ENCODE data around the gene TAS1R2.
"Not testable (repeated sequence)": the region's sequence is repeated elsewhere in the genome, so short reads cannot be mapped to it uniquely, and the experiment has no call there.

The TAS1R2 gene

DNA sequence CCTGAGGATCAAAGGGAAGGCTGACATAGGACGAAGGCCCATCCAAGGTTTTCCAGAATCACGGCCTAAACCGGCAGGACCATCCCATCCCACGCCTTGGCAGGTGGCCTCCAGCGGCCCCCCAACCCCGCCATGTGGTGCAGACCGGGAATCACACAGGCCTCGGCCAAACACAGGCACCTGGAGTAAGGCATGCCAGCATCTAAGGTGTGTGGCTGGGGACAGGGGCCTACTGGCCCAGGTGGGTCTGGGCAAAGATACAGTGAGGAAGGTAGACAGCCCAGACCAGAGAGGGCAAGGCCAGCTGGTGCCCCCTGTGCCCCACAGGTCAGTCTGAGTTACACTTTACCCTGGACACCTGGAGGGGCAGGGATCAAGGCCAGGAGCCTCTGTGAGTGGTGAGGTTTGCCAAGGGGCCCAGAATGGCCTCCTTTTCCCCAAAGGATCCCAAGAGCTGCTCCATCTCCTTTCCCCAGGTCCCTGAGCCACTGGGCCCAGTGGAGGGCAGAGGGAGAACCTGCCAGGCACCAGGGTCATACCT, 12.7 kb upstream of the TAS1R2 start:
- no peak for TF ChIP-seq JUND (IDR thresholded peaks at IDR 0.05; ENCODE audit: low read depth)
- in situ Hi-C loops (cut with HindIII; ENCODE audit: low pct_unique_long_range_greater_than_20kb, low sequenced_read_pairs), result no loop called here
- no peak for DNase-seq (ENCODE audit: low read depth in 1 of 2, low spot score in 1 of 2)

DNA sequence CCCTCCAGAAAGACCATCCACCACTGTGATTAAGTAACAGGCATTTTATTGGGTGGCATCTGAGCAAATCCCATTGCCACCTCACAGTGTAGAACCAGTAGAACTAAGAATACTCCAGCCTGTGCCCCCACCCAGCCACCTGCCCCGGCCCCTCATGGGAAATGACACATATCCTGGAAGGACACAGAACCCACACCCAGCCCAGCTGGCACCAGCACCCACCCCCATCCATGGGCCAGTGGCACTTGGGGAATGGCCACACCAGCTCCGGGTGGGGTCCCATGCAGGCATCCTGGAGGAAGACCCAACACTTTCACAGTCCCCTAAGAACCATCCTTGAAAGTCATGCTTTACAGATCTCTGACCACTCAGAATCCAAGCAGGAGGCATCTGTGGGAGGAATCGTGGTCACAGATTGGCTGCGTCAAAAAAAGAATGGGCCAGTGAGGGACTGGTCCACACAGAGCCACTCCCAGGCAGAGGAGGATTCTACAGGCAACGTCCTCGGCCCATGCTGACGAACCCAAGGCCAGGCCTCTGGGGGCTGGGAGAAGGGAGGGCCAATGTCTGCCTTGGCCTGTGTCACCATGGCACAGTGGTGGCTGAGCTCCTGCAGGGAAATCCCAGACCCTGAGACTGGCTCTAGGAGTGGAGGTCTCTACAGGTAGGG, 12.1 kb upstream of the TAS1R2 start:
- in situ Hi-C loops (cut with HindIII; ENCODE audit: low pct_unique_long_range_greater_than_20kb, low sequenced_read_pairs), result no loop called here
- TF ChIP-seq JUND (IDR thresholded peaks at IDR 0.05; ENCODE audit: low read depth), result no peak
- no peak for DNase-seq (ENCODE audit: low read depth in 1 of 2, low spot score in 1 of 2)

DNA sequence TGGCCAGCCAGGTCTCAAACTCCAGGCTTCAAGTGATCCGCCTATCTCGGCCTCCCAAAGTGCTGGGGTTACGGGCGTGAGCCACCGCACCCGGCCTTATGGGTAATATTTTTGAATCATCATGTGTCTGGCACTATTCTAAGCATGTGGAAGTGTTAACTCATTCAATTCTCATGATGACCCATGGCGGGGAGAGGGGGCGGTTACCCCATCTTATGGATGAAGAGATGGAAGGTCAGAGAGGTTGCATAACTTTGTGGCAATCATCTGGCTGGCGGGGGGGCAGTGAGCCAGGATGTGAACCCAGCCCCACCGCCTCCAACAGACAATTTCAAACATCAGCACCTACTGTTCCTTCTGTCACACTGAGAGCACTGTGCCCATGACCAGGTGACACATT, 11.5 kb upstream of the TAS1R2 start:
- in situ Hi-C loops (cut with HindIII; ENCODE audit: low pct_unique_long_range_greater_than_20kb, low sequenced_read_pairs), result no loop called here
- no peak for DNase-seq (ENCODE audit: low read depth in 1 of 2, low spot score in 1 of 2)
- no peak for TF ChIP-seq JUND (IDR thresholded peaks at IDR 0.05; ENCODE audit: low read depth)

DNA sequence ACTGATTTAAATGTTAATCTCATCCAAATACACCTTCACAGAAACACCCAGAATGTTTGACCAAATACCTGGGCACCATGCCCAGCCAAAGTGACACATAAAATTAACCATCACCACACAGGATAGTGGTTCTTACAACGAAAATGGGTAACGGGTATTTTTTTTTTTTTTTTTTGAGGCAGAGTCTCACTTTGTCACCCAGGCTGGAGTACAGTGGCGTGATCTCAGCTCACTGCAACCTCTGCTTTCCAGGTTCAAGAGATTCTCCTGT, 11.1 kb upstream of the TAS1R2 start:
- DNase-seq (ENCODE audit: low read depth in 1 of 2, low spot score in 1 of 2); in situ Hi-C loops (cut with HindIII; ENCODE audit: low pct_unique_long_range_greater_than_20kb, low sequenced_read_pairs): not testable (repeated sequence)

DNA sequence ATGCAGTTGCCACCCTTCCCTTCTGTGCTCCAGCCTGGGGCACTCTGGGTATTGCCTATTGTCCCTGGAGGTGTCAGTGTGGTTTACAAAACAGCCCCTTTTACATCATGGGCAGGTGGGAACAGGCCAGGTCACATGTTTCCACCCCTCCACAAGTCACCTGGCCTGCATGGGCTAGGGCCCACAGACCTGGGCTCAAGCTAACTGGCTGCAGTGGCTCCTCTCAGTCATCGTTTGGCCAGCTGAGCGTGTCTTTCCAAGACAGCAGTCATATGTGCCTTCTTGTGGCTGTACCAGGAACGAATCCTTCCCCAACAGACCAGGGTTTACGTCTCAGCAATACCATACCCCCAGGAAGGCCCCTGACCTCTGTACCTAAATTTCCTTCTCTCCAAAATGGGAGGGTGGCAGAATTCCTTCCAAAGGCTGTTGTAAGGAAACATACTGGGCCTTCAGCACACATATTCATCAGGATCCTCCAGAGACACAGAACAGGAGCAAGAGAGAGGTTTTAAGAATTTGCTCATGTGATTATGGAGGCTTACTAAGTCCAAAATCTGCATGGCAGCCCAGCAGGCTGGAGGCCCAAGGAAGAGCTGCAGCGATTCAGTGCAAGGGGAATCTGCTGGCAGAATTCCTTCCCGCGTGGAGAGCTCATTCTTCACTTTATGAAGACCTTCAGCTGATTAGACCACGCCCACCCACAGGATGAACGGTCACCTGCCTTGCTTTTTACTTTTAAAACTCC, 10.6 kb upstream of the TAS1R2 start:
- TF ChIP-seq JUND (IDR thresholded peaks at IDR 0.05; ENCODE audit: low read depth), result no peak
- in situ Hi-C loops (cut with HindIII; ENCODE audit: low pct_unique_long_range_greater_than_20kb, low sequenced_read_pairs), result no loop called here
- no peak for DNase-seq (ENCODE audit: low read depth in 1 of 2, low spot score in 1 of 2)

DNA sequence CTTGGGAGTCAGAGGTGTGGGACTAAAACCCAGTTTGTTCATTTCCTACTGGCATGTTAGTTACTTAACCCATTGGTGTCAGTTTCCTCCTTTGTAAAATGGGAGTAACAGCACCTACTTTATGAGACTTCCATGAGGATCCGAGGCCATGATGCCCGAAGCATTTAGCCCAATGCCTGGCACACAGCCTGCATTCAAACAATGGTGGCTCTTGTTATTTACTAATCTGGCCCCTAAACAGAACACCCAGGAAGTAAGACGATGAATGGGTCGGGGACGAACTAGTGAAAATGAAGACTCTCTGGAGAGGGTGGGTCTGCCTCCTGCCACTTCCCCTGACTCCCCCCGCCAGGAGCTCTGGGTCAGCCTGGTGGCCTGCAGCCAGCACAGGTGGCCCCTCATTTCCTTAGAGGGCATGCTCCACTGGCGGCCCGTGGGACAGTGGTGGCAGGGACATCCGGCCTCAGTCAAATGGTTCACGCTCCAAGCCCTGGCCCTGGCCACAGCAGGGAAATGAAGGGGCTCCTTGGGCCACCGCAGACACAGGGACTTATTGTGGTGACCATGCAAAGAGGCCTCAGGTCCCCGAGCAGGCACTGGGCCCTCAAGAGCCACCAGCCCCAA, 9.5 kb upstream of the TAS1R2 start:
- no peak for DNase-seq (ENCODE audit: low read depth in 1 of 2, low spot score in 1 of 2)
- in situ Hi-C loops (cut with HindIII; ENCODE audit: low pct_unique_long_range_greater_than_20kb, low sequenced_read_pairs), result no loop called here

DNA sequence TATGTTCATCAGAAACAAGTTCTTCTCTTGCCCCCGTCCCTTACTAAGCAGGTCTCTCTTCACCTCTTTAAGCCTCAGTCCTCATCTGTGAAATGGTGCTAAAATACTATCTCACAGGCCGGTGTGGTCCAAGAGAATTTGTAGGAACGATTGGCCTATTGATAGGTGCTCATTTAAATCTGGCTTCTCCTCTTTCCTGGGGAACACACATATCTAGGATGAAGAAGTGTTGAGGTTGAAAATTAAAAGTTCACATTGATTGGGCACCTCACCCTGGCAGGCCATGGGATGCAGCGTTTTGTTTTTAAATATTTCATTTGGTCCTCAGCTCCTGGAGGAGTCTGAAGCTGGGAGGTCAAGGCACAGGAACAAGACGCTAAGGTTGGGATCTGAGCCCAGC, 8.9 kb upstream of the TAS1R2 start:
- no peak for TF ChIP-seq JUND (IDR thresholded peaks at IDR 0.05; ENCODE audit: low read depth)
- DNase-seq (ENCODE audit: low read depth in 1 of 2, low spot score in 1 of 2), result no peak
- in situ Hi-C loops (cut with HindIII; ENCODE audit: low pct_unique_long_range_greater_than_20kb, low sequenced_read_pairs), result no loop called here

More for the DNA sequence above, 9.5 kb upstream of the TAS1R2 start:
- TF ChIP-seq JUND (IDR thresholded peaks at IDR 0.05; ENCODE audit: low read depth), result no peak

DNA sequence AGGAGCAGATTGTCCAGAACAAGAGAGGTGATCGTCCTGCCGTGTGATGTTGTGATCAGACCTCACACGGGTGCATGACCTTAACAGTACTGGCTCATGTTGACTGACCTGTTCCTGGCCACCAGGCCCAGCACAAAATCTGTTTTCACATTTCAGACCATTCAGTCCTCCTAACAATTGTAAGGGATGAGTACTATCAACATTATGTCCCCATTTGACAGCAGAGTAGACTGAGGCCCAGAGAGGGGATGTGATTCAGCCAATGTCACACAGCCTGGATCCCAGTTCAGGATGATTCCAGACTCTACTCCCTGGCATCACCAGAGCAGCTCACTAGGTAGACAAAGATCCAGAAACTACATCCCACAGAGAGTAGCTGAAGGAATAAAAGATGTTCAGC, 7.4 kb upstream of the TAS1R2 start:
- no peak for DNase-seq (ENCODE audit: low read depth in 1 of 2, low spot score in 1 of 2)
- in situ Hi-C loops (cut with HindIII; ENCODE audit: low pct_unique_long_range_greater_than_20kb, low sequenced_read_pairs), result no loop called here
- TF ChIP-seq JUND (IDR thresholded peaks at IDR 0.05; ENCODE audit: low read depth), result no peak

DNA sequence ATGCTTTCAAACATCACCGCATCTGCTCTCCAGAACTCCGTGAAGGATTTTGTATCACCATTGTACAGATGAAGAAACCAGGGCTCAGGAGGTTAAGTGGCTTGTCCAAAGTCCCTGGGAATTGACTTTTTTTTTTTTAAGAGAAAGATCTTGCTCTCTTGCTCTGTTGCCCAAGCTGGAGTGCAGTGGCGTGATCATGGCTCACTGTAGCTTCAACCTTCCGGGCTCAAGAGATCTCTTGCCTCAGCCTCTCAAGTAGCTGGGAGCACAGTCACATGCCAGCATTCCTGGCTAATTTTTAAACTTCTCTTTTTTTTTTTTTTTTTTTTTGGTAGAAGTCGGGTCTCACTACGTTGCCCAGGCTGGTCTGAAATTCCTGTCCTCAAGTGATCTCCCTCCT, 6.9 kb upstream of the TAS1R2 start:
- DNase-seq (ENCODE audit: low read depth in 1 of 2, low spot score in 1 of 2), result no peak
- in situ Hi-C loops (cut with HindIII; ENCODE audit: low pct_unique_long_range_greater_than_20kb, low sequenced_read_pairs), result no loop called here
- TF ChIP-seq JUND (IDR thresholded peaks at IDR 0.05; ENCODE audit: low read depth), result no peak

DNA sequence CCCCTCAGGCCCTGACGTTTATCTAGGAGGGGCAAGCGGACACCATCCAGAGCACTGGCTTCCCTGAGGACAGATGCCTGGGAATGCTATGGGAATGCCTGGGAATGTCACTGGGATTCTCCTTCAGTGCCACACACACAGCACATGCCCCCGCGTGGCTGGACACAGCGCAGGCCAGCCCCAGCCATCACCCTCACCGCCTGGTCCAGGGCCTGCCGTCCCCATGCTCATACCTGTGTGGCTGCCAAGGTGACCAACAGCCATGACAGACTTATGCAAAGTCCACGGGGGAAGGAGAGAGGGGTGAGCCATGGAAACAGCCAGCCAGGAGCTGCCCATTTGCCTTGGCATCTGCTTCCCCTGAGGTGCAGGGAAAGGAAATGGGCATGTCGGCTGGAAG, 5.7 kb upstream of the TAS1R2 start:
- TF ChIP-seq JUND (IDR thresholded peaks at IDR 0.05; ENCODE audit: low read depth), result no peak
- in situ Hi-C loops (cut with HindIII; ENCODE audit: low pct_unique_long_range_greater_than_20kb, low sequenced_read_pairs), result no loop called here
- no peak for DNase-seq (ENCODE audit: low read depth in 1 of 2, low spot score in 1 of 2)

DNA sequence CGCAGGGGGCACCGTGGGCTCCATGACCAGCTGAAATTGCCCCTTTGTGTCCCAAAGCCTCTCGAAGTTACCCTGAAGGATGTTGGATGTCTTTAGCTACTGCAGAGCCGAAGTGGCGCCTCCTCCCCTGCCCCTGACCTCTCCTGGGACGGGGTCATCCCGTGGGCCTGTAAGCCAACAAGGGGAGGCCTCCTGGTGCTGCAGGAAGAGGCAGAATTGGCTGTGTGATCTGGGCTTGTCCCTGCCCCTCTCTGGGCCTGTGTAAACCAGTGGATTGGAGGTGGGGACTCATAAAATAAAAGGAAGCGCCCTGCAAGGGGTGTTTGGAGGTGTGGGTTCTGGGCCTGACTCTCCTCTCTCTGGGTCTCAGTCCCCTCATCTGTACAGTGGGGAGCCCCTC, 2.1 kb upstream of the TAS1R2 start:
- in situ Hi-C loops (cut with HindIII; ENCODE audit: low pct_unique_long_range_greater_than_20kb, low sequenced_read_pairs), result no loop called here
- no peak for TF ChIP-seq JUND (IDR thresholded peaks at IDR 0.05; ENCODE audit: low read depth)
- no peak for DNase-seq (ENCODE audit: low read depth in 1 of 2, low spot score in 1 of 2)

DNA sequence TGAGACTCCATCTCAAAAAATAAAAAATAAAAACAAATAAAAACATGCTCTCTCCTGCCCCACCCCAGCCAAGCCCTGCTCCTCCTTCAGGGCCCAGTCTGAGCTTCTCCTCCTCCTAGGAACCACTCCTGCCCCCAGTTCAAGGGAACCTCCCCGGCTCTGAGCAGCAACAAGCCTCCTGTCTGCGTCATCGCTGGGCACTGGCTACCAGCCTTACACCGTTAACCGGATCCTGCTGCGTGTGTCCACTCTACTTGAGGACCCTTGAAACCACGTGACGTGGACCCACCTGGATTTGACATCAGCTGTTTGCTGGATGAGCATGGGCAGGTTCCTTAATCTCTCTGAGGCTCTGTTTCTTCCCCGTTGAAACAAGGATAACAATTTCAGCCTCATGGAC, 1.6 kb upstream of the TAS1R2 start:
- TF ChIP-seq JUND (IDR thresholded peaks at IDR 0.05; ENCODE audit: low read depth), result no peak
- no peak for DNase-seq (ENCODE audit: low read depth in 1 of 2, low spot score in 1 of 2)
- in situ Hi-C loops (cut with HindIII; ENCODE audit: low pct_unique_long_range_greater_than_20kb, low sequenced_read_pairs), result no loop called here

DNA sequence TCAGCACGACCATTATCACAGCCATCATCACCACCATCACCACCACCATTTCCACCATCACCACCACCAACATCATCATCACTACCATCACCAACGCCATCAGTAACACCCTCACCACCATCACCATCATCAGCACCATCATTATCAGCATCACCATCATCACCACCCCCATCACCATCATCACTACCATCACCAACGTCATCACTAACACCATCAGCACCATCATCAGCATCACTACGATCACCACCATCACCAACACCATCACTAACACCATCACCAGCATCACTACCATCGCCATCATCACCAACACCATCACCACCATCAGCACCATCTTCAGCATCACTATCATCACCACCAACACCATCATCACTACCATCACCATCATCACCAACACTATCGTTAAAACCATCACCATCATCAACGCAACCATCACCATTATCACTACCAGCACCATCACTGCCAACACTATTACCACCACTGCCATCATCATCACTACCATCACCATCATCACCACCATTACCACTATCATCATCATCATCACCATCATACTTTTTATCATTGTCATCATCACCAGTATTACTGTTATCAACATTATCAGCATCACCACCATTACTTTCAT, 1.3 kb downstream of the TAS1R2 start:
- in situ Hi-C loops (cut with HindIII; ENCODE audit: low pct_unique_long_range_greater_than_20kb, low sequenced_read_pairs), result no loop called here

More for the DNA sequence above, 1.3 kb downstream of the TAS1R2 start:
- TF ChIP-seq JUND (IDR thresholded peaks at IDR 0.05; ENCODE audit: low read depth), result no peak
- DNase-seq (ENCODE audit: low read depth in 1 of 2, low spot score in 1 of 2), result no peak
